HG03439 (cell line): ENCODE data around the gene KIAA1958.
"Not testable (repeated sequence)": the region's sequence is repeated elsewhere in the genome, so short reads cannot be mapped to it uniquely, and the experiment has no call there.

Experiments
- ATAC-seq: cut with Tn5 transposase; IDR thresholded peaks from one replicate; pipeline ENCODE4 v1.9.1; 2021; ENCODE audit warnings: mild to moderate bottlenecking, moderate library complexity; ENCODE audit not compliant: unreplicated experiment

KIAA1958 gene

GRCh38 chr9:112654282-112654681, 167.7 kb downstream of the KIAA1958 start:
- no peak for ATAC-seq

- no peak for ATAC-seq
Measured at GRCh38 chr9:112655668-112656067, 169.0 kb downstream of the KIAA1958 start.

GRCh38 chr9:112659906-112660305, 173.3 kb downstream of the KIAA1958 start:
- ATAC-seq = no peak

- no peak for ATAC-seq
Measured at GRCh38 chr9:112663681-112664080, 177.1 kb downstream of the KIAA1958 start.

GRCh38 chr9:112664531-112664930, 177.9 kb downstream of the KIAA1958 start:
- no peak for ATAC-seq

GRCh38 chr9:112665347-112665746, 178.7 kb downstream of the KIAA1958 start:
- ATAC-seq = no peak

- ATAC-seq = no peak
Measured at GRCh38 chr9:112669326-112669725, 182.7 kb downstream of the KIAA1958 start.

GRCh38 chr9:112670991-112671625, 184.5 kb downstream of the KIAA1958 start:
- no peak for ATAC-seq

GRCh38 chr9:112673221-112673620, 186.6 kb downstream of the KIAA1958 start:
- ATAC-seq = not testable (repeated sequence)

- ATAC-seq = no peak
Measured at GRCh38 chr9:112677040-112677439, 190.4 kb downstream of the KIAA1958 start.

- no peak for ATAC-seq
Measured at GRCh38 chr9:112680731-112681402, 194.2 kb downstream of the KIAA1958 start.

GRCh38 chr9:112689161-112689740, 202.6 kb downstream of the KIAA1958 start:
- ATAC-seq = no peak

- no peak for ATAC-seq
Measured at GRCh38 chr9:112694706-112695555, 208.3 kb downstream of the KIAA1958 start.

GRCh38 chr9:112696461-112696860, 209.8 kb downstream of the KIAA1958 start:
- no peak for ATAC-seq

- ATAC-seq = peak; percentile 72
Measured at GRCh38 chr9:112699230-112699629, 212.6 kb downstream of the KIAA1958 start.

- no peak for ATAC-seq
Measured at GRCh38 chr9:112700085-112700484, 213.5 kb downstream of the KIAA1958 start.

- no peak for ATAC-seq
Measured at GRCh38 chr9:112703304-112703703, 216.7 kb downstream of the KIAA1958 start.

- ATAC-seq = no peak
Measured at GRCh38 chr9:112705768-112706427, 219.3 kb downstream of the KIAA1958 start.

GRCh38 chr9:112711050-112711689, 224.5 kb downstream of the KIAA1958 start:
- ATAC-seq = no peak

GRCh38 chr9:112712678-112713077, 226.1 kb downstream of the KIAA1958 start:
- no peak for ATAC-seq
